Gastroesophageal sphincter (tissue), 4 donors: ENCODE results near the gene WNT9A. TPM values are rescaled to one million over a fixed set of nuclear protein-coding genes. Genes with fewer than 3 reads are reported as not detected.

Experiments
- ATAC-seq: fragments of 150-250 bp; one replicate; pipeline ENCODE4 v1.9.1; 2016; ENCODE audit warnings: mild to moderate bottlenecking, moderate library complexity
- H3K27ac ChIP-seq, 4 donors: fragments of 200-600 bp; sonication (generic) in 3 of 4; 1 replicate in 3 of 4; 2 replicates in 1 of 4; pipeline ENCODE4 v1.5.1; 2016 to 2019
- H3K27me3 ChIP-seq: fragments of 200-600 bp; sonication (generic); one replicate; pipeline ENCODE4 v1.5.1; 2019
- H3K36me3 ChIP-seq, 2 donors: fragments of 200-600 bp; sonication (generic); one replicate each; pipeline ENCODE4 v1.5.1; 2019; ENCODE audit warnings: control low read depth in 1 of 2
- H3K4me1 ChIP-seq, 3 donors: fragments of 200-600 bp; sonication (generic); 1 replicate in 2 of 3; 2 replicates in 1 of 3; pipeline ENCODE4 v1.5.1; 2016 to 2019; ENCODE audit warnings: control low read depth in 2 of 3
- H3K4me3 ChIP-seq, 2 donors: fragments of 200-600 bp; sonication (generic); one replicate each; pipeline ENCODE4 v1.5.1; 2019; ENCODE audit warnings: mild to moderate bottlenecking in 1 of 2, moderate library complexity in 1 of 2
- H3K9me3 ChIP-seq, 3 donors: fragments of 200-600 bp; sonication (generic); one replicate each; pipeline ENCODE4 v1.5.1; 2017 to 2019; ENCODE audit warnings: control low read depth in 2 of 3
- EP300 ChIP-seq: sonication (generic); formaldehyde crosslinking; IDR thresholded peaks from one replicate; pipeline ENCODE4 v1.6.1; 2017; ENCODE audit warnings: antibody characterized with exemption, mild to moderate bottlenecking
- POLR2A ChIP-seq, 2 donors: fragments of 450-650 bp; IDR thresholded peaks; one replicate each; pipeline ENCODE4 v1.6.1; 2017; ENCODE audit warnings: antibody characterized with exemption in 2 of 2, mild to moderate bottlenecking in 2 of 2, moderate library complexity in 1 of 2
- POLR2AphosphoS5 ChIP-seq: sonication (generic); formaldehyde crosslinking; IDR thresholded peaks from one replicate; pipeline ENCODE4 v1.6.1; 2017; ENCODE audit warnings: antibody characterized with exemption
- WGBS, 2 donors: methylation state at CpG; one replicate each; pipeline ENCODE4 v1.1.5; 2018; ENCODE audit warnings: low coverage in 1 of 2; 5-methylcytosine and 5-hydroxymethylcytosine counted together
- total RNA-seq, 4 donors: library from RNA; depleted of rRNA; stranded (reverse); fragments of >200 nt; gene quantifications; one replicate each; pipeline ENCODE4 v1.1.0, GENCODE V29; 2016
- TF ChIP-seq, protein P1 (sequence below), 4 experiments: fragments of 200-600 bp in 2 of 4; fragments of 450-650 bp in 2 of 4; sonication (generic) in 1 of 4; IDR thresholded peaks; one replicate each; pipeline ENCODE4 v1.5.1; 2017 to 2019; ENCODE audit warnings: antibody characterized with exemption in 4 of 4, mild to moderate bottlenecking in 2 of 4, moderate library complexity in 2 of 4

Gene WNT9A
- total RNA-seq, 4 donors from 2014 or later = 5.4 to 14.0 (median 6.6) TPM

DNA sequence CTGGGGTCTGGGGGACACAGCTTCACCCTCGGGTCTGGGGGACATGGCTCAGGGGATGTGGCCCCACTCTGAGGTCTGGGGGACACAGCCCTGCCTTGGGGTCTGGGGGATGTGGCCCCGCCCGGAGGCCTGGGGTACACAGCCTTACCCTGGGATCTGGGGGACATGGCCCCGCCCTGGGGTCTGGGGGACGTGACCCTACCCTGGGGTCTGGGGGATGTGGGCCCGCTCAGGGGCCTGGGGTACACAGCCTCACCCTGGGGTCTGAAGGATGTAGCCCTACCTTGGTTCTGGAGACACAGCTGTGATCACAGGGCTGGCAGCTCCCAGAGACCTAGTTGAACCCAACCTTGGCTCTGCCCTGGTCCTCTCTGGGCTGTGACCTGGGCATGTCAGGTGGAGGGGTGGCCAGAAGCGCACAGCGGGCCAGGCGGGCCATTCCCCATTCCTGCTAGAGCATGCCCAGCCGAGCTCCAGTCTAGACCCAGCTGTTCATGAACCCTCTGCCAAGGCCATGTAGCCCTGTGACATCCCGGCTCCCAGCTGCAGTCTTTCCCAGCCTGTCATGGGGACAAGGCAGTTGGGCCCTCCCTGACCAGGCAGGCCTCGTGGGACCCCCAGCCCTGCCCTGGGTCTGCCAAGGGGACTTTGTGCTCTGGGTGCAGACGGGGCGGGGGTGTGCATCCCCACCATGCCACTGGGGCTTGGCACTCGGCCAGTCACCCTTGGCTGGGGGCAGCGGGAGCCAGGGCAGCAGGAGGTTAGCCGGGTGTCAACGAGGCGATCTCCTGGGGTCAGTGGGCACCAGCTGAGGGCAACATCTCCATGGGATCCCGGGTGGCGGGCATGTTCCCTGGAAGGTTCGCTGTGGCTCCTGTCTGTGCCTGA lies 43.9 kb downstream of the WNT9A start:
- no peak for ATAC-seq
- Histone ChIP-seq H3K9me3 (no peaks in the 10 kb centered on the region), H3K4me3 (no peak overlapping the region), H3K36me3 (no peaks in the 10 kb centered on the region), H3K27me3 (no peaks in the 10 kb centered on the region), H3K27ac (no peak overlapping the region), H3K4me1 (no peaks in the 10 kb centered on the region)
- TF ChIP-seq POLR2A (IDR thresholded peaks at IDR 0.05) = no peak
- no peak for TF ChIP-seq EP300
- no peak for TF ChIP-seq POLR2AphosphoS5
- TF ChIP-seq, protein P1, sequence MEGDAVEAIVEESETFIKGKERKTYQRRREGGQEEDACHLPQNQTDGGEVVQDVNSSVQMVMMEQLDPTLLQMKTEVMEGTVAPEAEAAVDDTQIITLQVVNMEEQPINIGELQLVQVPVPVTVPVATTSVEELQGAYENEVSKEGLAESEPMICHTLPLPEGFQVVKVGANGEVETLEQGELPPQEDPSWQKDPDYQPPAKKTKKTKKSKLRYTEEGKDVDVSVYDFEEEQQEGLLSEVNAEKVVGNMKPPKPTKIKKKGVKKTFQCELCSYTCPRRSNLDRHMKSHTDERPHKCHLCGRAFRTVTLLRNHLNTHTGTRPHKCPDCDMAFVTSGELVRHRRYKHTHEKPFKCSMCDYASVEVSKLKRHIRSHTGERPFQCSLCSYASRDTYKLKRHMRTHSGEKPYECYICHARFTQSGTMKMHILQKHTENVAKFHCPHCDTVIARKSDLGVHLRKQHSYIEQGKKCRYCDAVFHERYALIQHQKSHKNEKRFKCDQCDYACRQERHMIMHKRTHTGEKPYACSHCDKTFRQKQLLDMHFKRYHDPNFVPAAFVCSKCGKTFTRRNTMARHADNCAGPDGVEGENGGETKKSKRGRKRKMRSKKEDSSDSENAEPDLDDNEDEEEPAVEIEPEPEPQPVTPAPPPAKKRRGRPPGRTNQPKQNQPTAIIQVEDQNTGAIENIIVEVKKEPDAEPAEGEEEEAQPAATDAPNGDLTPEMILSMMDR (IDR thresholded peaks at IDR 0.05) = no peak
- 80% methylated on average over 1 of the region's 22 CpGs; no CpG with 5 or more reads in 1 of the 2 donors for WGBS, 2 donors

DNA sequence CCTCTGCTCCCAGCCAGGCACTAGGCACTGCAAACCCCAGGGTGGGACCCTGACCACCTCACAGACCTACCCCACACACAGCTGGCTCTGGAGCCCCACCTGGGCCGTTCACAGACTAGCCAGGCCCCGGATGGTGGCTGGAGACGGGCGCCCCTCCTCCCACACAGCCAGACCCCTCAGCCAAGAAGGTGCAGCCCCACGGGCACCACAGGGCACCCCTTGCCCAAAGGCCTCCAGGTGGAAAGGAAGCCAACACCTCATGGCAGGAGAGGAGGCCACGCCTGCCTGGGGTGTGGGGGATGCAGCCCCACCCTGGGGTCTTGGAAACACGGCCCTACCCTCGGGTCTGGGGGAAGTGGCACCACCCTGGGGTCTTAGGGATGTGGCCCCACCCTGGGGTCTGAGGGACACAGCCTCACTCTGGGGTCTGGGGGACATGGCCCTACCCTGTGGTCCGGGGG lies 44.6 kb downstream of the WNT9A start:
- no peak for TF ChIP-seq EP300
- TF ChIP-seq, protein P1 (IDR thresholded peaks at IDR 0.05) = no peak
- no peak for TF ChIP-seq POLR2A (IDR thresholded peaks at IDR 0.05)
- TF ChIP-seq POLR2AphosphoS5 = no peak
- no CpG with 5 or more reads among the region's 9 CpGs for WGBS, 2 donors
- no peaks in the 10 kb centered on the region for H3K36me3 ChIP-seq
- H3K27ac ChIP-seq = no peak overlapping the region
- H3K4me3 ChIP-seq = no peak overlapping the region
- H3K27me3 ChIP-seq = no peaks in the 10 kb centered on the region
- H3K4me1 ChIP-seq = no peaks in the 10 kb centered on the region
- no peak for ATAC-seq
- no peaks in the 10 kb centered on the region for H3K9me3 ChIP-seq

DNA sequence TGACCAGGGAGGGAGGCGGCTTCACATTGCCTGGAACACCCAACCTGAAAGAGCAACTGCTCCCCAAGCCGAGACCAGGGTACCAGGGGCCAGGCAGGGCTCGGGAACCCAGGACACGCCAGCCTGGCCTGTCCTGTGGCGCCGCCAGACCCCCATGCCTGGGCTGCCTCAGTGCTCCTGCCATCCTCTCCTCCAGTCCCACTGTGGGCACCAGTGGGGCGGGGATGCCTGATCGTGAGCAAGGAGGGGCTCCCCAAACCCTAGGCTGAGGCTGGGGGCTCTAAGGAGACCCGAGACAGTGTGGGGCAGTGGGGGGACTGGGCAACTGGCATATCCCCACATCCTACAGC lies 45.1 kb downstream of the WNT9A start:
- no peaks in the 10 kb centered on the region for H3K27me3 ChIP-seq
- H3K36me3 ChIP-seq = no peaks in the 10 kb centered on the region
- WGBS, 2 donors = no CpG with 5 or more reads among the region's 9 CpGs
- no peaks in the 10 kb centered on the region for H3K9me3 ChIP-seq
- H3K4me1 ChIP-seq = no peaks in the 10 kb centered on the region
- ATAC-seq = no peak
- no peak overlapping the region for H3K27ac ChIP-seq
- TF ChIP-seq POLR2A (IDR thresholded peaks at IDR 0.05) = no peak
- TF ChIP-seq, protein P1 (IDR thresholded peaks at IDR 0.05) = no peak
- TF ChIP-seq POLR2AphosphoS5 = no peak
- TF ChIP-seq EP300 = no peak
- H3K4me3 ChIP-seq = no peak overlapping the region

DNA sequence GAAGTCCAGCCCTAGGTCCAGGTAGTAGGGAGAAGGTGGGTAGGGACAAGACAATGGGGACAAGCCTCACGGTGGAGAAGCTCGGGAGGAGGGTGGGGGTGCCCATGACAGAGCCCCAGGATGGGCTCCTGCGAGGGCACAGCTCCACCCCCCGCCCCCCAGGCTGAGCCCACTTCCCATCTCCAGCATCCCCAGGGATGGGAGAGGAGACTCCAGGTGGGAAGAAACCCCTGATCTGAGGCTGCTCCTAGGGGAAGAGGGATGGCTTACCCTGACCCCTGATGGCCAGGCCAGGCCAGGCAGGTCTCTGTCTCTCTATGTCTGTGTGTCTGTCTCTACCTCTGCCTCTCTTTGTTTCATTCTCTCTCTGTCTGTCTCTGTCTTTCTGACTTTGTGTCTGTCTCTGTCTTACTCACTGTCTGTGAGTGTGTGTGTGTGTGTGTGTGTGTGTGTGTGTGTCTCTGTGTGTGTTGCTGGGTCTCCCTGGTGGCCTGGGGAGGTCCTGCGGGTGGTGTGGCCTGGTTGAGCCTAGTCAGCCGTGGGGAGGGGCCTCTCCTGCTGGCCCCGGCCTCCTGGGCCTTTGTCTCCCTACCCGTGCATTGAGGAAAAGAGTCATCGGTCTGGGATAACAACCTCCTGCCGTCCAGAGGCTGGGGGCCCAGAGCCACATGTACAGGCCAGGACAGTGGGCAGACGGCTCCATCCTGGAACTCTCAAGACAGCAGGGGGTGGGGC lies 45.7 kb downstream of the WNT9A start:
- TF ChIP-seq EP300 (no peak), POLR2A (IDR thresholded peaks at IDR 0.05) (no peak), POLR2AphosphoS5 (no peak)
- TF ChIP-seq, protein P1 (IDR thresholded peaks at IDR 0.05) = no peak

More for the DNA sequence above, 45.7 kb downstream of the WNT9A start:
- ATAC-seq = no peak
- WGBS, 2 donors = 100% methylated on average over 2 of the region's 11 CpGs; no CpG with 5 or more reads in 1 of the 2 donors
- no peak overlapping the region for H3K4me3 ChIP-seq
- no peaks in the 10 kb centered on the region for H3K4me1 ChIP-seq
- H3K36me3 ChIP-seq = no peaks in the 10 kb centered on the region
- H3K27ac ChIP-seq = no peak overlapping the region
- no peaks in the 10 kb centered on the region for H3K27me3 ChIP-seq
- no peaks in the 10 kb centered on the region for H3K9me3 ChIP-seq
